GM23248 (cell line): Measurements from ENCODE around the gene SLC49A4.

Experiments used
- EZH2 ChIP-seq: fragments of 200-600 bp; sonication (generic); IDR thresholded peaks from 2 replicates; pipeline ENCODE4 v1.6.1; 2018; ENCODE audit warnings: antibody characterized with exemption, mild to moderate bottlenecking; ENCODE audit not compliant: insufficient read depth, poor library complexity, severe bottlenecking
- EZH2phosphoT487 ChIP-seq: fragments of 200-600 bp; sonication (generic); IDR thresholded peaks from 2 replicates; pipeline ENCODE4 v1.6.1; 2018; ENCODE audit warnings: antibody characterized with exemption, moderate library complexity, mild to moderate bottlenecking, low read depth; ENCODE audit not compliant: insufficient read depth

- TF ChIP-seq EZH2: no peak
- TF ChIP-seq EZH2phosphoT487: no peak
Measured at GRCh38 chr3:122925756-122926155, 130.9 kb downstream of the SLC49A4 start.
